Left hindlimb (tissue), 1 donor: ENCODE measurements around the gene IST1.

Source experiments
- DNase-seq: peaks from one replicate; pipeline ENCODE4 v3.0.0-alpha.2; 2018

IST1 gene

DNA sequence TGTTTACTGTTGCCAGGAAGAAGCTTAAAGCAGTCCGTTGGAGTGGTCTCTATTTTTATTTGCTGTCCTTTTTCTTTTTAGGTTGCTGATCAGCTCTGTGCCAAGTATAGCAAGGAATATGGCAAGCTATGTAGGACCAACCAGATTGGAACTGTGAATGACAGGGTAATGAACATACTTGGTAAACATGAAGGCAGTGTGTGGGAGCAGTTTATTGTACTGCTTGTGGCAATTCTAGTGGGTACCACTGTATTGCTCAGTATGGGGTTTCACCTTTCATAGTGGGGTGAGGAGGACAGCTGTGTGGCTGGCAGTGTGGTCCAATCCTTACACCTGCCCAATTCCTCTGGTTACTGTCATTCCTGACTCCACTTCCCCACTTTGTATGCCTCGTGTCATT lies 25.3 kb downstream of the IST1 start:
- no peak for DNase-seq

DNA sequence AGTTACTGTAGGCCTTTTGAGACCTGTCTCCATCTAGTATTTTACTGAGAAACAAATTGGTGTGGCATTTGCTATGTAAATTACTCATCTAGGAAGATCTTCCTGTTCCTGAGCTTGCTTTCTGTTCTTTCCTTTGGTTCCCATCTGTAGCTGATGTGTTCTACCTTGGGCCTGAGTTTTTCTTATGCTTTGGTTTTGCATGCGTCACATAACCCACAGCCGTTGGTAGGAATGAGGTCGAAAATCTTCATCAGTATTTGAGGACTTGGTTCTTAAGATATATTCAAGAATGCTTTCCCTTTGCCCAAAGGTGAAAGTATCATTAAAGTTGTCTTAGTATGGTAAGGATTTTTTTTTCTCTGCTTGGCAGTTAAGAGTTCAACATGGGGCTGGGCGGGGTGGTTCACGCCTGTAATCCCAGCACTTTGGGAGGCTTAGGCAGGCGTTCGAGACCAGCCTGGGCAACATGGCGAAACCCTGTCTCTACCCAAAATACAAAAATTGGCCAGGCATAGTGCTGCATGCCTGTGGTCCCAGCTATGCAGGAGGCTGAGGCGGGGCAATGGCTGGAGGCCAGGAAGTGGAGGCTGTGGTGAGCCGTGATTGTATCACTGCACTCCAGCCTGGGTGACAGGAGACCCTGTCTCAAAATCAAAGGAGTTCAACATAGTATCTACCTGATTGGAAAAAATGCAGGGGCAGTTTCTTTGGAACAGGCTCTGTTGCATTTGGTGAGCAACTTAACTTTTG lies 28.8 kb downstream of the IST1 start:
- no peak for DNase-seq

DNA sequence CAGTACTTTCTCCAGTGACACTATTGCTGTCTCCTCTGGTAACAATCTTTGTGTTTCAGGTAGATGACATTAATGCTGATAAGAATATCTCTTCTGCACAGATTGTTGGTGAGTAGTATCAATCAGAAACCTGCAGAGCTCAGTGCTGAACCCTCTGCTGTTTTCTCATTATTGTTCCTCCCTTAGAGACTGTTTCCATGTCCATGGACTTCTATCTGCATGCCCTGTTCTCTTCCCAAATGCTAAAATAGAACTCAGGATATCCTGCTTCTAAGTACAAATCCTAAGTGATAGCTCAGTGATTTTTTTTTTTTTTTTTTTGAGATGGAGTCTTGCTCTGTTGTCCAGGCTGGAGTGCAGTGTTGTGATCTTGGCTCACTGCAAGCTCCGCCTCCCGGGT lies 29.4 kb downstream of the IST1 start:
- DNase-seq, result no peak

DNA sequence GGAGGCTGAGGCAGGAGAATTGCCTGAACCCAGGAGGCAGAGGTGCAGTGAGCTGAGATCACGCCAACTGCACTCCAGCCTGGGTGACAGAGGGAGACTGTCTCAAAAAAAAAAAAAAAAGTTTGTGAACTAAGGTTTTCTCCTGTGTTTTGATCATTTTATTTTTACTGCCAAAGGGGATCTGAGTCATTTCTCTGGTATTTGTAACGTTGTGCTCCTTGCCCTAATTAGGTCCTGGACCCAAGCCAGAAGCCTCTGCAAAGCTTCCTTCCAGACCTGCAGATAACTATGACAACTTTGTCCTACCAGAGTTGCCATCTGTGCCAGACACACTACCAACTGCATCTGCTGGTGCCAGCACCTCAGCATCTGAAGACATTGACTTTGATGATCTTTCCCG lies 32.1 kb downstream of the IST1 start:
- DNase-seq, result no peak

DNA sequence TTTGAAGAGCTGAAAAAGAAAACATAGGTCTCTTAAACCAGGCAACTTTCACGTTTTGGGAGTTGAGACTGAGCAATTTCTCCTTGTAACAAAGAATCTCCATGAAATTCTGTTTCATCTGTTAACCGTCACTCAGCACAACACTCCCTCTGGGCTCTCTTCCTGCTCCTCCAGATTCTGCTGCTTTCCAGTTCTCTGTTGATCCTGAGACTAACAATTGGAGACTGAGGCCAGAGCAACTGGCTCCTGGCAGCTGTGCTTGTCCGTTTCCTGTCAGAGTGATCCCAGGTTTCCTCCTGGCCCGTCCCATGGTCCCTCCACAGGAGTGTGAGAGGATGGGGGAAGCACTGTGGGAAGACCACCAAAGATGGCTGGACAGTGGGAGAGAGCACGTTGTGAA lies 32.5 kb downstream of the IST1 start:
- peak; percentile 32 for DNase-seq

GRCh38 chr16:71929048-71929447 lies 33.7 kb downstream of the IST1 start:
- DNase-seq, result no peak

GRCh38 chr16:71930013-71930563 lies 34.8 kb downstream of the IST1 start:
- DNase-seq, result no peak

DNA sequence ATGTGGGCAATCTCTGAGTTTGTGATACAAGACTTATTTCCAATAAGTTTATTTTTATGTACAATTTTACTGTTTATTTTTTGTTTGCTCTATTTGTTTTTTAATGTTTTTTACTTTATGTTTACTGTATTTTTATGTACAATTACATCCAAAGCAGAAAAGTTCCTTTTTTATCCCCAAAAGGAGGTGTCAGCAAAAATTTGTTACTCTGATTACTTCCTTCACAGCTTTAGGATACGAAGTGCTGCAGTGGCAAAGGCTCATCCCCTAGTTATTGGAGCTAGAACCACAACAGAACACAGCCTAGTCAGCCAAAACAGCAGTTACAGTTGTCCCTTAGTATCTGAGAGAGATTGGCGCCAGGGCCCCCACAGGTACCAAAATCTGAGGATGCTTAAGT lies 35.7 kb downstream of the IST1 start:
- DNase-seq, result no peak

- no peak for DNase-seq
Observed at GRCh38 chr16:71931599-71931998, 36.3 kb downstream of the IST1 start.

DNA sequence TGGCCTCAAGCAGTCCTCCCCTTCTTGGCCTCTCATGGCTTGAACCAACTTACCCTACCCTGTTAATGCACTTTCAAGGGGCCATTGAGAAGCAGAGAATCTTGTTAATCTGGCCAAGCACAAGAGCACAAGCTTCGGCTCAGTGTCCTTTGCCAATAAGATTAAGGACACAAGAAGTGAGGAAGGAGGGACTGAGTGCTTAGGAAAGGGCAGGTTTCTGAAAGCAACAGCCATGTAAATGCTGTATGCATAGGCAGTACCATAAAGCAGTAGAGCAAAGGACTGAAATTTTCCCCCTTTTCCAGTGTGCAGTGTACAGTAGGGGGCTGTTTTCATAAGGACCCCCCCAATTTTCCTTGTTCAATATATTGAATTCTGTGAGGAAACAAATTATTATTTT lies 37.7 kb downstream of the IST1 start:
- no peak for DNase-seq

GRCh38 chr16:71933913-71934695 lies 38.8 kb downstream of the IST1 start:
- no peak for DNase-seq

DNA sequence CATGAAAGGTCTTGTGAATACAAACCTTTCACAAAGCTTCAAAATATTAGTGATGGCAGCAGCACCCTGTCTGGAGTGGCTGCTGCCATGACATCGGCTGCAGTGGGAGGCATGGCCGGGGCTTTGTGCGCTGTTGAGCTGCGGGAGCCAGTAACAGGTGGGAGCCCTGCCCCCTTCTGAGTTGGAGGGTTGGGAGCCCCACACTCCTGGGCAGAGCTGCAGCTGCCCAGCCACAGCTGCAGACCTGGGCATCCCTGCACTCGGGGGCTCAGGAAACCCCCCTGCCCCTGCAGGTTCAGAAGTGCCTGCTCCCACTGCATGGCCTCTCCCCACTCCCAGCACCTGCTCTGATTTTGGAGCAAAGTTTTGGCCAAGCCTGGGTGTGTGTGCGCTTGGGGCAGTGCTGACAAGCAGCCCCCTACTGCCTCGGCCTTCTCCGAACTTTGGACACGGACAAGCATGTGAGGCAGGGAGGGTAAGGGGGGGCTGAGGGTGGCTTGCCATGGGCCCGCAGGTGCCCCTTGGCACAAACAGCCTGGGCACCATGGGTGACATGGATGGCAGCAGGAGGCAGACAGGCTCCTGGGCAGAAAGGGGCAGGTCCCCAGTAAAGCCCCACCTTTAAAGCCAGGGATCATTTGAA lies 42.7 kb downstream of the IST1 start:
- no peak for DNase-seq

DNA sequence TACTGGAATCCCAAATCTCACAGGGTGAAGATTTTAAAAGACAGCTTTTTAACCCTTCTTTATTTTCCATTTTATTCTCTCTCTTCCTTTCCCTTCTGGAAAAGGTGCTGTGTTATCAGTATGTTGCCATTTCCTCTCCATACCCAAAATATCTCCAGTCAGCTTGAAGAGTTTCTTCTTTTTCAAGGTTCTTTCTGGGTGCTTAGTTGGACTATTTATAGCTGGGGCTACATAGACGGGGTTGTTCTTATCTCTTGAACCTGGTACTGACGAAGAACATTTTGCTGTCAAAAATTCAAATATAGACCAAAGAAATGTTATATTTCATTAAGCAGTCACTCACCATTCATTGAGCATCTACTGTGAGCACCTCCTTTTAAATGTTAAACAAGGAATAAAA lies 48.6 kb downstream of the IST1 start:
- no peak for DNase-seq

GRCh38 chr16:71945616-71946015 lies 50.3 kb downstream of the IST1 start:
- no peak for DNase-seq

- DNase-seq, result no peak
Observed at GRCh38 chr16:71952825-71953224, 57.5 kb downstream of the IST1 start.

- DNase-seq, result no peak
Observed at GRCh38 chr16:71954180-71954579, 58.8 kb downstream of the IST1 start.

- no peak for DNase-seq
Observed at GRCh38 chr16:71954699-71955195, 59.4 kb downstream of the IST1 start.

DNA sequence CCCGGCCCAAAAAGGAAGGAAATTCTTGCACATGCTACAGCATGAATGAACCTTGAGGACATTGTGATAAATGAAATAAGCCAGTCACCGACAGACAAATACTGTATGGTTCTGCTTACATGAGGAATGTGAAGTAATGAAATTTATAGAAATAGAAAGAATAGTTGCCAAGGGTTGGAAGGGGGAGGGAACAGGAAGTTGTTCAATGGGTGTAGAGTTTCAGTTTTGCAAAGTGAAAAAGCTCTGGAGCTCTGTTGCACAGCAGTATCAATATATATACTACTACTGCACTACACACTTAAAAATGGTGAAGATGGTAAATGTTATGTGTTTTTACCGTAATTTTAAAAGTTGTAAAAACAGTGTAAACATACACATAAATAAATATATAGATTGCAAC lies 61.2 kb downstream of the IST1 start:
- DNase-seq, result no peak

- DNase-seq, result peak; percentile 83
Observed at GRCh38 chr16:71961066-71962039, 66.0 kb downstream of the IST1 start.

GRCh38 chr16:71963125-71963875 lies 68.0 kb downstream of the IST1 start:
- no peak for DNase-seq

DNA sequence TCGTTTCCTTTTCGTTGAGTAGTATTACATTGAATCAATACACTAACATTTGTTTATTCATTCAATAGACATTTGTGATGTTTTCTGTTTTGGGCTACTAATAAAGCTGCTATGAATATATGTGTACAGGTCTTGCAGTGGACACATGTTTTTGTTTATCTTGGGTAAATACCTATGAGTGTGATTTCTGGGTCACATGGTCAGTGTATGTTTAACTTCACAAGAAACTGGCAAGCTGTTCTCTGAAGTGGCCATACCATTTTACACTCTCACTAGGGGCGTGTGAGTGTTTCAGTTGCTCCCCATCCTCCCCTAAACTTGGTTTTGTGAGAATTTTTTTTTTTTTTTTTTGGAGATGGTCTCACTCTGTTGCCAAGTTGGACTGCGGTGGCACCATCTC lies 69.9 kb downstream of the IST1 start:
- DNase-seq, result no peak
